Stimulated activated CD4-positive, alpha-beta T cell treated with anti-CD3 and anti-CD28 coated beads, Interleukin-12 subunit alpha, Interleukin-12 subunit beta, amount 100 ng/mL, for 4 hours (primary cell): Measurements from ENCODE around the gene COMT.
"Not testable (repeated sequence)": the region's sequence is repeated elsewhere in the genome, so short reads cannot be mapped to it uniquely, and the experiment has no call there.

Experiments
- DNase-seq: peaks from one replicate; pipeline ENCODE4 v3.0.0-alpha.2; 2020

Gene COMT

GRCh38 chr22:19929586-19930550 lies 11.7 kb upstream of the COMT start:
- DNase-seq, result no peak

GRCh38 chr22:19930551-19931486 lies 10.8 kb upstream of the COMT start:
- no peak for DNase-seq

DNA sequence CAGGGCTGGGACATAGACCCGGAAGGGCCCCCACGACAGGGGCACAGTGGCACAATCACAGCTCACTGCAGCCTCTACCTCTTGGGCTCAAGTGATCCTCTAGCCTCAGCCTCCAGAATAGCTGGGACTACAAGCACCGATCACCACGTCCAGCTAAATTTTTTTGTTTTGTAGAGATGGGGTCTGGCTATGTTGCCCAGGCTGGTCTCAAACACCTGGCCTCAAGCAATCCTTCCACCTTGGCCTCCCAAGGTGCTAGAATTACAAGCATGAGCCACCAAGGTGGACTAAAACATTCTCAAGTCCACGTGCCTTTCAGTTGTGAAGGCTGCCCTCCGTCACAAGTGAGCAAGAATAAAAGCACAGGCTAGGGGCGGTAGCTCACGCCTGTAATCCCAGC lies 10.1 kb upstream of the COMT start:
- no peak for DNase-seq

- no peak for DNase-seq
Observed at GRCh38 chr22:19932367-19933206, 9.0 kb upstream of the COMT start.

DNA sequence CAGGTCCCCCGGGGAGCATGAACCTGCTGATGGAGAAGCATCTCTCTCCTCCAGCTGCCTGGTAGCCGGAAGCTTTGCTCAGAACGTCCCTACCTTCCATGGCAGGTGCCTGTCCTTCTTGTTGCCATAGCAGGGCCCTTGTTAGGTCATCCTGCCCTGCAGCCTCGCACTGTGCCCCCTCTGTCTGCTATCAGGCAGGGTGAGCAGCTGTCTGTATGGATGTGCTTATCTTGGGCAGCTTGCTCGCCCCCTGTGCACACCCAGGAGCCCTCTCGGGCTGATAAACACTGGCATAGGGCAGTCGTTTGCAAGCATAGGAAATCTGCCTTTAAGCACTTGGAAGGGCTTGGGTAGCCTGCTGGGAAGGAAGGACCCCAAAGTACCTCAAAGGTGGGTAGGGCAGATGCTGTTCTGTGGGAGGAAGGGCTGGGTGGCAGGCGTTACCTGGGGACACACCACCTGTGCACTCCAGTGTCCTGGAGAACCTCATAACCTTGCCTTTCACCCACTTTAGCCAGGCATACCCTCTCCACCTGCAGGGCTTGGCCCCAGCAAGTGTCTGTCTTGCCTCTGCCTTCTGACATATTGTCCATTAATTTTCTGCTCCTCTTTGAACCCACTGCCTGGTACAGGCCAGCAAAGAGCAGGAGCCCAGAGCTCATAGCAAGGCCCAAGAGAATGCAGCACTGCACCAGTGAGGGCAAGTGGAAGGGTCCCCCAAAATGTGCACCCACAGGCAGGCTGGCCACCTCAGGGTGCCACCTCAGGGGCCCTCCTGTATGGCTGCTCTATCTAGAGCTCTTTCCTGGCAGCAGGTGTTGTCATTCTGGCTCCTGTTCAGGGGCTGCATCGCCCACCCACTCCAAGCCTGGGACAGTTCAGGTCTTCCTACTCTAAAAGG lies 8.0 kb upstream of the COMT start:
- DNase-seq, result no peak

DNA sequence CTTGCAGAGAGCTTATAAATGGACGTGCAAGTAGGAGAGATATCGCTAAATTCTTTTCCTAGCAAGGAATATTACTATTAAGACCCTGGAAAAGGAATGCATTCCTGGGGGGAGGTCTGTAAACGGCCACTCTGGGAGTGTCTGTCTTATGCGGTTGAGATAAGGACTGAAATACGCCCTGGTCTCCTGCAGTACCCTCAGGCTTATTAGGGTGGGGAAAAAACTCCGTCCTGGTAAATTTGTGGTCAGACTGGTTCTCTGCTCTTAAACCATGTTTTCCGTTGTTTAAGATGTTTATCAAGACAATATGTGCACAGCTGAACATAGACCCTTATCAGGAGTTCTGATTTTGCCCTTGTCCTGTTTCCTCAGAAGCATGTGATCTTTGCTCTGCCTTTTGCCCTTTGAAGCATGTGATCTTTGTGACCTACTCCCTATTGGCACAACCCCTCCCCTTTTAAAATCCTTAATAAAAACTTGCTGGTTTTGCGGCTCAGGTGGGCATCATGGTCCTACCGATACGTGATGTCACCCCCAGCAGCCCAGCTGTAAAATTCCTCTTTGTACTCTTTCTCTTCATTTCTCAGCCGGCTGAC lies 6.4 kb upstream of the COMT start:
- DNase-seq, result not testable (repeated sequence)

DNA sequence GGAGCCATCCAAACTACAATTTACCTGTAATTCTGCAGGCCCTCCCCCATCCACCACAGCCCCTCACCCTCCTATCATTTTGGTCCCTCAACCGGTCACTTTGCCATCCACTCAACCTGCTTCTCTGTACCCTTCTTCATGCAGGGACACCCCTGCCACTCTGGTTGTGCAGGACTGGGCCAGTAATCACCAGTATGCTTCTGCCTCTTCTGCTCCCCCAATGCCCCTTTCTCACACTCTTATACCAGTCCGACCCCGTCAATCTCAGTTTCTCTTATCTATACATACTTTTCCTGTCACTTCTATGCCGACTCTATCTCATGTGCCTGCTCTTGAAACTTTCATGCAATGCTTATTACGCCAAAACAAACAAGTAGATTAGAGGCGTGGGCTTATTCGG lies 5.1 kb upstream of the COMT start:
- DNase-seq, result no peak

DNA sequence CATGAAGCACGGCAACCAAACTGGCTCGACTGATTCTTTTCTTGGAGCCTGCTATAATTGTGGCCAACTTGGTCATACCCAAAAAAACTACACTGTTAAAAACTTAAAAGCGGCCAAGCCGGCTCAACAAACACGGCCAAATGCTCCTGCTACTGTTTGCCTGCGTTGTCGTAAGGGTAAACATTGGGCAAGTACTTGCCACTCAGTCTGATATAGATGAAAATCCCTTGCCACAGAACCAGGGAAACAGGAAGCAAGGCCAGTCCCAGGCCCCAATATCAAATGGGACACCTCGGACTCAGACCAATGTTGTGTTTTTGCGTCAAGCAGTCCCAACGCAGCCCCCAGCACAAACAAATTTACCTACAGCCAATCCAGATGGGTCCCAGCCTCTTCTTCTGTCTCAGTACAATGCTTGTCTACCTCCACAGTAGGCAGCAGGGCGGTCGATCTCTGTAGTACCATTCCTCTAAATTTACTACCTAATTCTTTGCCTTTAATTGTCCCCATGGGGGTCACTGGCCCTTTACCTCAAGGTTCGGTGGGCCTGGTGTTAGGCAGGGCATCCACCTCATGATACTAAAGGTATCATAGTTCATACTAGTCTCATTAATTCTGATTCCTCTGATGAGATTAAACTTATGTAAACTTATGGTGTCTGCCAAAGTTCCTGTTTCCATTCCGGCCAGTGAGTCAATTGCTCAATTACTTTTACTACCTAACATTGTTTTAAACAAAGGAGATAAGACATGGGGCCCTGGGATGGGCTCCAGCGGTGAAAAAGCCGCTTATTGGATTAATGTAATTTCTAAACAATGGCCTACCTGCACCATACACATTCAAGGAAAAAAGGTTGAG lies 3.7 kb upstream of the COMT start:
- no peak for DNase-seq

- DNase-seq, result no peak
Observed at GRCh38 chr22:19940536-19941364, 822 bp upstream of the COMT start.

GRCh38 chr22:19942157-19943081 lies 847 bp downstream of the COMT start:
- peak; percentile 12 for DNase-seq

GRCh38 chr22:19943082-19944026 lies 1.8 kb downstream of the COMT start:
- no peak for DNase-seq

GRCh38 chr22:19948057-19948760 lies 6.6 kb downstream of the COMT start:
- DNase-seq, result no peak

DNA sequence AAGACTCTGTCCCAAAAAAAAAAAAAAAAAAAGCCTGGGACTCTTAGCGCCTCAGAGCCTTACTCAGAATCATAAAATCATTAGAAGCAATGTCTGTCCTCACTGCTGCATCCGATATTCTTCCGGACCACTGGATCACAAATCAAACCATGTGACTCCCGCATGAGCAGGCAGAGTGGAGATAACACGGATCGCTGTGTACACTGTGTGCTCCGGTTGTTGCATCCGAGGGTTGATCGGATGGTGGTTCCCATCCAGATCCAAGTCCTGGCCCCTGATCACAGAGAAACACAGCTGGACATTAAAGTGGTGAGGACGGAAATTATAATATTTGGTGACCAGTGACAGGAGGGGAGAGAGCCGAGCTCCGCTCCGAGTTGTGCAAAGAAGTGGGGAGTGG lies 9.8 kb downstream of the COMT start:
- no peak for DNase-seq

- no peak for DNase-seq
Observed at GRCh38 chr22:19955241-19956128, 13.9 kb downstream of the COMT start.

DNA sequence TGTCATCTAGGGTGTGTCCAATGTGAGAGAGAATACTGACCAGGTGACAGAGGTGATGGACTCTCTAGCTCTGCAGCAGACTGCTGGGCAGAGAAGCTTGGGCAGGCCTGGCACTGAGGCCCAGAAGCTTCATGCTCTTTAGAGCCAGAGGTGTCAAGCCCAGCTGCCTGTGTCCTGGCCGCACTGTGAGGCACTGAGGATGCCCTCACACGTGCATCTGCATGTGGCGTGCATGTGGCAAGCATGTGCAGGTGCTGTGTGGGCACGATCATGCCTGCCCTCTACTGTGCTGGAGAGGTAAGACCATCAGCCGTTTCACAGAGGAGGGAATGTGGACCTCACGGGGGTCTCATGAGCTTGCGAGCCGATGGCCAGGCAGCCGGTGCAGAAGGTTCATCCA lies 15.9 kb downstream of the COMT start:
- DNase-seq, result no peak
